Activated T-cell treated with anti-CD3 and anti-CD28 coated beads, Interleukin-2, amount 50 U/mL, for 72 hours (primary cell): Measurements from ENCODE around the gene HNMT. TPM values are rescaled to one million over a fixed set of nuclear protein-coding genes. Genes with fewer than 3 reads are reported as not detected.
"Not testable (repeated sequence)": the region's sequence is repeated elsewhere in the genome, so short reads cannot be mapped to it uniquely, and the experiment has no call there.

Source experiments
- ATAC-seq, 2 donors: fragments of 150-1000 bp; cut with Tn5 transposase; replicated peaks in 1 of 2; 2 replicates each; pipeline ENCODE4 v1.10.0; 2021; ENCODE audit warnings: moderate library complexity in 2 of 2, mild to moderate bottlenecking in 1 of 2
- DNase-seq, 2 donors: peaks; one replicate each; pipeline ENCODE4 v3.0.0; 2021 to 2022; ENCODE audit warnings: mixed read lengths in 1 of 2
- H3K27ac Mint-ChIP-seq: one replicate; pipeline ENCODE4 v1.8.0; 2022; ENCODE audit warnings: mild to moderate bottlenecking, moderate library complexity, mixed read lengths
- H3K27me3 Mint-ChIP-seq: one replicate; pipeline ENCODE4 v1.8.0; 2022; ENCODE audit warnings: low read depth, mixed read lengths
- H3K36me3 Mint-ChIP-seq, 2 donors: one replicate each; pipeline ENCODE4 v1.8.0; 2022; ENCODE audit warnings: mixed read lengths in 2 of 2, mild to moderate bottlenecking in 1 of 2; ENCODE audit not compliant: insufficient read depth in 2 of 2
- H3K4me1 Mint-ChIP-seq: one replicate; pipeline ENCODE4 v1.8.0; 2022; ENCODE audit warnings: low read depth, mixed read lengths
- H3K4me3 Mint-ChIP-seq, 2 donors: one replicate each; pipeline ENCODE4 v1.8.0; 2022; ENCODE audit warnings: mild to moderate bottlenecking in 2 of 2, mixed read lengths in 2 of 2, moderate library complexity in 2 of 2
- H3K9me3 Mint-ChIP-seq, 2 donors: one replicate each; pipeline ENCODE4 v1.8.0; 2022; ENCODE audit warnings: mixed read lengths in 2 of 2
- total RNA-seq, 2 donors: library from RNA; stranded (reverse); gene quantifications; one replicate each; pipeline ENCODE4 v1.2.3, GENCODE V29; 2022

The HNMT gene
- total RNA-seq, 2 donors from 2014 or later = not detected

DNA sequence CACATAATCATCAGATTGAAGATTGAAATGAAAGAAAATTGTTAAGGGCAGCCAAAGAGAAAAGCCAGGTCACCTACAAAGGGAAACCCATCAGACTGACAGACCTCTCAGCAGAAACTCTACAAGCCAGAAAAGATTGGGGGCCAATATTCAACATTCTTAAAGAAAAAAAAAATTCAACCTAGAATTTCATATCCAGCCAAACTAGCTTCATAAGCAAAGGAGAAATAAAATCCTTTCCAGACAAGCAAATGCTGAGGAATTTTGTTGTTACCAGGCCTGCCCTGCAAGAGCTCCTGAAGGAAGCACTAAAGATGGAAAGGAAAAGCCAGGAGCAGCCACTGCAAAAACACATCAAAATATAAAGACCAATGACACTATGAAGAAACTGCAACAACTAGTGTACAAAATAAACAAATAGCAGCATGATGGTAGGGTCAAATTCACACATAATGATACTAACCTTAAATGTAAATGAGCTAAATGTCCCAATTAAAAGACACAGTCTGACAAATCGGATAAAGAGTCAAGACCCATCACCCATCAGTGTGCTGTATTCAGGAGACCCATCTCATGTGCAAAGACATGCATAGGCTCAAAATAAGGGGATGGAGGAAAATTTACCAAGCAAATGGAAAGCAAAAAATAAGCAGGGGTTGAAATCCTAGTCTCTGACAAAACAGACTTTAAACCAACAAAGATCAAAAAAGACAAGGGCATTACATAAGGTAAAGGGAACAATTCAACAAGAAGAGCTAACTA is 29.6 kb downstream of the HNMT start:
- not testable (repeated sequence) for H3K4me1 Mint-ChIP-seq, H3K4me3 Mint-ChIP-seq, ATAC-seq, H3K36me3 Mint-ChIP-seq, DNase-seq, H3K9me3 Mint-ChIP-seq, H3K27ac Mint-ChIP-seq, H3K27me3 Mint-ChIP-seq

DNA sequence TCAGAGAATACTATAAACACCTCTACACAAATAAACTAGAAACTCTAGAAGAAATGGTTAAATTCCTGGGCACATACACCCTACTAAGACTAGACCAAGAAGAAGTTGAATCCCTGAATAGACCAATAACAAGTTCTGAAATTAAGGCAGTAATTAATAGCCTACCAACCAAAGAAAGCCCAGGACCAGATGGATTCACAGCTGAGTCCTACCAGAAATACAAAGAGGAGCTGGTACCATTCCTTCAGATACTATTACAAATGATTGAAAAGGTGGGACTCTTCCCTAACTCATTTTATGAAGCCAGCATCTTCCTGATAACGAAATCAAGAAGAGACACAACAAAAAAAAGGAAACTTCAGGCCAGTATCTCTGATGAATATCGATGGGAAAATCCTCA is 31.1 kb downstream of the HNMT start:
- H3K4me1 Mint-ChIP-seq, H3K4me3 Mint-ChIP-seq, H3K27ac Mint-ChIP-seq, H3K9me3 Mint-ChIP-seq, ATAC-seq, H3K27me3 Mint-ChIP-seq, DNase-seq, H3K36me3 Mint-ChIP-seq: not testable (repeated sequence)

GRCh38 chr2:137996158-137996557 is 31.9 kb downstream of the HNMT start:
- not testable (repeated sequence) for H3K4me1 Mint-ChIP-seq, DNase-seq, H3K27me3 Mint-ChIP-seq, H3K4me3 Mint-ChIP-seq, ATAC-seq, H3K36me3 Mint-ChIP-seq, H3K27ac Mint-ChIP-seq, H3K9me3 Mint-ChIP-seq

GRCh38 chr2:137997733-137998132 is 33.5 kb downstream of the HNMT start:
- ATAC-seq (no peak), DNase-seq (no peak)
- Mint-ChIP-seq H3K9me3 (peaks cover 6 to 8% of the 10 kb centered on the region in 2 donors), H3K27me3 (no peaks in the 10 kb centered on the region), H3K4me1 (no peaks in the 10 kb centered on the region), H3K4me3 (no peak overlapping the region), H3K36me3 (peaks cover 0 to 2% of the 10 kb centered on the region in 2 donors), H3K27ac (no peak overlapping the region)

- Mint-ChIP-seq H3K4me1 (no peaks in the 10 kb centered on the region), H3K36me3 (no peaks in the 10 kb centered on the region), H3K4me3 (no peak overlapping the region), H3K9me3 (peaks cover 2 to 4% of the 10 kb centered on the region in 2 donors), H3K27ac (no peak overlapping the region), H3K27me3 (no peaks in the 10 kb centered on the region)
- ATAC-seq (no peak), DNase-seq (no peak)
Observed at GRCh38 chr2:137998503-137998902, 34.2 kb downstream of the HNMT start.

- Mint-ChIP-seq H3K9me3 (peaks cover 0 to 2% of the 10 kb centered on the region in 2 donors), H3K36me3 (no peaks in the 10 kb centered on the region), H3K27me3 (no peaks in the 10 kb centered on the region), H3K4me1 (no peaks in the 10 kb centered on the region), H3K4me3 (no peak overlapping the region), H3K27ac (no peak overlapping the region)
- DNase-seq (no peak), ATAC-seq (no peak)
Observed at GRCh38 chr2:137999273-137999672, 35.0 kb downstream of the HNMT start.

- Mint-ChIP-seq H3K9me3 (peaks cover 0 to 2% of the 10 kb centered on the region in 2 donors), H3K27me3 (no peaks in the 10 kb centered on the region), H3K4me3 (no peak overlapping the region), H3K4me1 (no peaks in the 10 kb centered on the region), H3K27ac (no peak overlapping the region), H3K36me3 (no peaks in the 10 kb centered on the region)
- ATAC-seq (no peak), DNase-seq (no peak)
Observed at GRCh38 chr2:138000009-138000408, 35.7 kb downstream of the HNMT start.

DNA sequence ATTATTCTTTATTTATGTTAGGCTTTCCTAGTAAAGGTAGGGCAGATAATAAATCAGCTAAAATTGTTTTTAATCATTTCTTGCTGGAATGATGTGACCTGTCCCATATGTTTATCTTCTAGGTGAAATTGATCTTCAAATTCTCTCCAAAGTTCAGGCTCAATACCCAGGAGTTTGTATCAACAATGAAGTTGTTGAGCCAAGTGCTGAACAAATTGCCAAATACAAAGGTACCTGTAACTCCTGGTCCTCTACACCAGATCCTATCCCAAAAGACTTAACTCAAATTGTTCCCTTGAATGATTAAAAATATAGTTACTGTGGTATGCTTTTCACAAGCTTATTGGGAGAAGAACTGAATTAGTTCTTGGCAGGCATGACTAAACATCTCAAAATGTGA is 36.5 kb downstream of the HNMT start:
- Mint-ChIP-seq H3K27ac (no peak overlapping the region), H3K27me3 (no peaks in the 10 kb centered on the region), H3K4me1 (no peaks in the 10 kb centered on the region), H3K36me3 (no peaks in the 10 kb centered on the region), H3K9me3 (no peaks in the 10 kb centered on the region), H3K4me3 (no peak overlapping the region)
- ATAC-seq = no peak
- DNase-seq = no peak

- Mint-ChIP-seq H3K27me3 (no peaks in the 10 kb centered on the region), H3K4me3 (no peak overlapping the region), H3K9me3 (peaks cover 0 to 2% of the 10 kb centered on the region in 2 donors), H3K4me1 (no peaks in the 10 kb centered on the region), H3K27ac (no peak overlapping the region), H3K36me3 (no peaks in the 10 kb centered on the region)
- DNase-seq (no peak), ATAC-seq (no peak)
Observed at GRCh38 chr2:138003411-138003810, 39.1 kb downstream of the HNMT start.

GRCh38 chr2:138007431-138007830 is 43.2 kb downstream of the HNMT start:
- ATAC-seq = no peak
- Mint-ChIP-seq H3K9me3 (peaks cover 0 to 2% of the 10 kb centered on the region in 2 donors), H3K27me3 (no peaks in the 10 kb centered on the region), H3K27ac (no peak overlapping the region), H3K4me3 (no peak overlapping the region), H3K4me1 (no peaks in the 10 kb centered on the region), H3K36me3 (no peaks in the 10 kb centered on the region)
- no peak for DNase-seq

DNA sequence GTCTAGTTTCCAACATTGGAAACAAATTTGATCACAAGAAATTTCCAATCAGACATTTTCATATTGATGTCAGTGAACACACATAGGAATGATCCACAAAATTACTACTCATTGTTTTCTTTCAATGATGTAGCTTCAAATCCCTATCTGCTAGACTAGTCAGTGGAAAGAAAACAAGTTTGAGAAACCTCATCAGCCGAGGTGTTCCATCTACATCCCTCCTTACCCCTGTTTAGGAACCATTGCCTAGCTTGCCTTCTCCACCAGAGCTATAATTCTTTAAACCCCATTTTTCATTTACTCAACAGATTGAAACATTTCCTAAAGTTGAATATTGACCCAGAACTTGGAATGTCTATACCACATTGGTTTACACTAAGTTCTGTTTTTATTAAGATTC is 45.3 kb downstream of the HNMT start:
- ATAC-seq = no peak
- Mint-ChIP-seq H3K4me3 (no peak overlapping the region), H3K9me3 (peaks cover 0 to 2% of the 10 kb centered on the region in 2 donors), H3K36me3 (no peaks in the 10 kb centered on the region), H3K27me3 (no peaks in the 10 kb centered on the region), H3K4me1 (no peaks in the 10 kb centered on the region), H3K27ac (no peak overlapping the region)
- DNase-seq = no peak

DNA sequence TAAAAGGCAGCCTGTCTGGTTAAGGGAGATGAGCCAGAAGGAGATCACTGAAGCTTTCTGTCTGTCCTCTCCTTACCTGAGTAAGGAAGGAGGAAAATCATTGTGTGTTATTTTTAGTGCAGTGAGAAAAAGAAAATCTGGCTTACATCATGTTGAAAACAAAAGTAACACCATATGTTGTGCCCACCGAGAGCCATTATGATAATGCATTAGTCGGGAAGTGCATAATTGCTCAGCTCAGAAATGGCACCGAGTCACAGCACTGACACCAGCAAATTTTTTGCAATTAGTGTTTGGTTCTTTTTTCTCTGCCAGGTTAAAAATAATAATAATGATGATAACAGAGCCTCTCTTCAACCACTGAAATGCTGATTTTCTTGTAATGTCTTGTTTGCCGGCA is 46.6 kb downstream of the HNMT start:
- Mint-ChIP-seq H3K27me3 (no peaks in the 10 kb centered on the region), H3K9me3 (peaks cover 0 to 2% of the 10 kb centered on the region in 2 donors), H3K27ac (no peak overlapping the region), H3K4me3 (no peak overlapping the region), H3K4me1 (no peaks in the 10 kb centered on the region), H3K36me3 (no peaks in the 10 kb centered on the region)
- DNase-seq = no peak
- ATAC-seq = no peak

DNA sequence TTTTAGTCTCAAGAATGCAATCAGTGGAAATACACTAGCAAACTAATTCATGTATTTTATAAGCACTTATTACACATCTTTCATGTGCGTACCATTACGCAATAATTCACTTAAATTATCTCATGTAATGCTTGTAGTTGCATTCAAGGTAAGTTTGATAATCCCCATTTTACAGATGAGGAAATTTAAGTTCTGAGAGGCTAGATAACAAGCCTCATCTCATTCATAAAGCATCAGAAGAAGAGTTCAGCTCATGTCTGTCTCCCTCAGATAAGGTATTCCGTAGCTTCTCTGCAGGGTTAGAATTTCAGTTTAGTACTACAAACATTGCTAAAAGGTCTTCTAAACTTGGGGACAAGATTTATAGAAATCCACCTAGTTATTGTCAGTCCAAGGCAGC is 47.8 kb downstream of the HNMT start:
- Mint-ChIP-seq H3K4me1 (no peaks in the 10 kb centered on the region), H3K36me3 (no peaks in the 10 kb centered on the region), H3K27ac (no peak overlapping the region), H3K4me3 (no peak overlapping the region), H3K9me3 (peaks cover 0 to 2% of the 10 kb centered on the region in 2 donors), H3K27me3 (no peaks in the 10 kb centered on the region)
- DNase-seq (no peak), ATAC-seq (no peak)

GRCh38 chr2:138012968-138013367 is 48.7 kb downstream of the HNMT start:
- no peaks in the 10 kb centered on the region for H3K27me3 Mint-ChIP-seq
- H3K4me1 Mint-ChIP-seq = no peaks in the 10 kb centered on the region
- H3K9me3 Mint-ChIP-seq = no peaks in the 10 kb centered on the region
- no peak overlapping the region for H3K27ac Mint-ChIP-seq
- DNase-seq (no peak), ATAC-seq (no peak)
- no peak overlapping the region for H3K4me3 Mint-ChIP-seq
- no peaks in the 10 kb centered on the region for H3K36me3 Mint-ChIP-seq
